HepG2 (cell line): ENCODE measurements around the gene ZNF547. TPM values are rescaled to one million over a fixed set of nuclear protein-coding genes. Genes with fewer than 3 reads are reported as not detected.

ENCODE experiments used
- HNRNPL ChIP-seq: fragments of 200-400 bp; formaldehyde crosslinking; IDR thresholded peaks from 2 replicates; pipeline ENCODE4 v1.6.1; 2017; ENCODE audit warnings: mild to moderate bottlenecking, low read depth, low read length
- LCORL ChIP-seq, 2 experiments: fragments of 450-650 bp in 1 of 2; sonication (generic) in 1 of 2; formaldehyde crosslinking in 1 of 2; IDR thresholded peaks; 2 replicates each; pipeline versions ENCODE4 v1.5.0 to v1.6.1; 2017 to 2020; ENCODE audit warnings: antibody characterized with exemption in 1 of 2, missing genetic modification reagents in 1 of 2
- NFIB ChIP-seq: sonication (generic); formaldehyde crosslinking; IDR thresholded peaks from 2 replicates; pipeline ENCODE4 v1.9.0; 2021; ENCODE audit warnings: missing genetic modification reagents, mild to moderate bottlenecking, borderline replicate concordance
- SIN3A ChIP-seq: IDR thresholded peaks from 2 replicates; pipeline ENCODE4 v1.6.1; 2011; ENCODE audit warnings: low read depth, mild to moderate bottlenecking, control low read depth, low read length, borderline replicate concordance
- YEATS4 ChIP-seq: sonication (generic); formaldehyde crosslinking; IDR thresholded peaks from 2 replicates; pipeline ENCODE4 v1.4.0; 2020; ENCODE audit warnings: missing genetic modification reagents, borderline replicate concordance
- ZBTB42 ChIP-seq: sonication (generic); formaldehyde crosslinking; IDR thresholded peaks from 2 replicates; pipeline ENCODE4 v1.5.0; 2020; ENCODE audit warnings: mild to moderate bottlenecking, missing genetic modification reagents
- ZNF136 ChIP-seq: sonication (generic); formaldehyde crosslinking; IDR thresholded peaks from 2 replicates; pipeline ENCODE4 v1.8.1; 2022; ENCODE audit warnings: low read depth, mild to moderate bottlenecking, moderate library complexity, missing genetic modification reagents
- ZNF652 ChIP-seq: IDR thresholded peaks from 2 replicates; pipeline ENCODE4 v1.6.1; 2016; ENCODE audit warnings: low read depth, borderline replicate concordance
- ZNF761 ChIP-seq: sonication (generic); formaldehyde crosslinking; conservative IDR thresholded peaks from 2 replicates; pipeline ENCODE4 v1.4.0; 2020; ENCODE audit warnings: mild to moderate bottlenecking, missing genetic modification reagents
- ZSCAN9 ChIP-seq: IDR thresholded peaks from 2 replicates; pipeline ENCODE4 v1.6.1; 2016; ENCODE audit warnings: borderline replicate concordance
- polyA plus RNA-seq, 8 experiments: library from polyadenylated mRNA; depleted of rRNA in 3 of 8; stranded (reverse) in 7 of 8; unstranded in 1 of 8; fragments of >200 nt; fragmentation: Illumina TruSeq in 4 of 8; extraction: Trizol in 4 of 8; gene quantifications; 2 replicates each; pipeline versions ENCODE4 v1.2.1 to v1.2.3, GENCODE V29; 2011 to 2016; ENCODE audit warnings: low read depth in 4 of 8, missing spikeins in 1 of 8, mixed read lengths in 1 of 8; ENCODE audit not compliant: insufficient read depth in 1 of 8
- total RNA-seq, 5 experiments: library from RNA; depleted of rRNA; stranded (reverse); fragments of >200 nt; fragmentation: Illumina TruSeq; extraction: Trizol; gene quantifications; 2 replicates each; pipeline ENCODE4 v1.2.3, GENCODE V29; 2016; ENCODE audit warnings: low read depth in 1 of 5
- TF ChIP-seq, protein P1 (sequence below): sonication (generic); formaldehyde crosslinking; IDR thresholded peaks from 2 replicates; pipeline ENCODE4 v1.4.0; 2020; ENCODE audit warnings: missing genetic modification reagents, borderline replicate concordance
- TF ChIP-seq, protein P2 (sequence below): sonication (generic); formaldehyde crosslinking; IDR thresholded peaks from 2 replicates; pipeline ENCODE4 v1.5.0; 2020; ENCODE audit warnings: missing genetic modification reagents, mild to moderate bottlenecking, borderline replicate concordance
- TF ChIP-seq, protein P3 (sequence below): sonication (generic); formaldehyde crosslinking; IDR thresholded peaks from 2 replicates; pipeline ENCODE4 v1.4.0; 2020; ENCODE audit warnings: missing genetic modification reagents
- TF ChIP-seq, protein P4 (sequence below): sonication (generic); formaldehyde crosslinking; conservative IDR thresholded peaks from 2 replicates; pipeline ENCODE4 v1.5.0; 2020; ENCODE audit warnings: missing genetic modification reagents
- TF ChIP-seq, protein P5 (sequence below): sonication (generic); formaldehyde crosslinking; IDR thresholded peaks from 2 replicates; pipeline ENCODE4 v1.8.0; 2022; ENCODE audit warnings: mild to moderate bottlenecking, missing genetic modification reagents, borderline replicate concordance

ZNF547 gene
- total and polyA plus RNA-seq, 2 of the 13 experiments (the other 11 are each of a cell fraction or from before 2014, with no cell fraction given) = 2.0 to 2.6 TPM

DNA sequence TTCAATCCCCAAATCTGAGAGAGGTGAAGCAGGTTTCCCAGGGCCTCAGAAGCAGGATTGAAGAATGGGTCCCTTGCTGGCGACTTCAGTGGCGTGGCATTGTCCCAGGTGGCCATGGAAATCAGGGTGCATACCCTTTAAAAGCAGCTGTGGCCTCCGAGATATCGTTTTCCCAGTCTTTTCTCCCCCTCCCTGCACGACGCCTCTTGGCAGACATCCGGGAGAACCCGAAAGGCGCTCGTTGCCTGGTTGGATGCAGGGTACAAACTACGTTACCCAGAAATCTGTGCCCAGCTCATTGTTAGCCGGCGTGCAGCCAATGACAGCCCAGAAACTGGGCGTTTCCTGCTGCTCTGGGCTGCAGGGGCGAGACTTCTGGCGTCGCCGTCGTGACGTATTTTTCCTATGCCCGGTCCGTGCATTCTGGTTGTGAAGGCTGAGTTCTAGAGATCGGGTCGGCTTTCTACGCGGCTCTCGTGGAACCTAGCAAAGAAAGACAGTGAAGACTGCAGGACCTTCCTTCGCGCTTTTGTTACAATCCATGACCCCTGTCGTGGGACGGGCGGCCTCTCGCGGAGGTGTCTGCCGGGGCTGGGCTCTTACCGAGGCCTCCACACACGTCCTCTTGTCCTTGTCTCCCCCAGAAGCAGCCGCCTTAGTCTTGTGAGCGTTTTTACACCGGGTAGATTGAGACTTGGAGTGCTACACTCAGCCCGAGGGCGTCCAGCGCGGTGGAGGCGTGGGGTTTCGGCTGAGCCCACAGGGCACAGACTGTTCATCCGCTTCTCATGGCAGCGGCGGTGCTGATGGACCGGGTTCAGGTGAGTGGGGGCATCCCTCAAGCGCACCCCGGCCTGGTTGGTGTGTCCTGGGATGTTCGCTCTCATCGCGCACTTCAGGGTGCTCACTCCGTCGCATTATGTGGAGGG lies 12.2 kb upstream of the ZNF547 start, which contains the start of gene ZNF304 (continued):
- TF ChIP-seq, protein P1, sequence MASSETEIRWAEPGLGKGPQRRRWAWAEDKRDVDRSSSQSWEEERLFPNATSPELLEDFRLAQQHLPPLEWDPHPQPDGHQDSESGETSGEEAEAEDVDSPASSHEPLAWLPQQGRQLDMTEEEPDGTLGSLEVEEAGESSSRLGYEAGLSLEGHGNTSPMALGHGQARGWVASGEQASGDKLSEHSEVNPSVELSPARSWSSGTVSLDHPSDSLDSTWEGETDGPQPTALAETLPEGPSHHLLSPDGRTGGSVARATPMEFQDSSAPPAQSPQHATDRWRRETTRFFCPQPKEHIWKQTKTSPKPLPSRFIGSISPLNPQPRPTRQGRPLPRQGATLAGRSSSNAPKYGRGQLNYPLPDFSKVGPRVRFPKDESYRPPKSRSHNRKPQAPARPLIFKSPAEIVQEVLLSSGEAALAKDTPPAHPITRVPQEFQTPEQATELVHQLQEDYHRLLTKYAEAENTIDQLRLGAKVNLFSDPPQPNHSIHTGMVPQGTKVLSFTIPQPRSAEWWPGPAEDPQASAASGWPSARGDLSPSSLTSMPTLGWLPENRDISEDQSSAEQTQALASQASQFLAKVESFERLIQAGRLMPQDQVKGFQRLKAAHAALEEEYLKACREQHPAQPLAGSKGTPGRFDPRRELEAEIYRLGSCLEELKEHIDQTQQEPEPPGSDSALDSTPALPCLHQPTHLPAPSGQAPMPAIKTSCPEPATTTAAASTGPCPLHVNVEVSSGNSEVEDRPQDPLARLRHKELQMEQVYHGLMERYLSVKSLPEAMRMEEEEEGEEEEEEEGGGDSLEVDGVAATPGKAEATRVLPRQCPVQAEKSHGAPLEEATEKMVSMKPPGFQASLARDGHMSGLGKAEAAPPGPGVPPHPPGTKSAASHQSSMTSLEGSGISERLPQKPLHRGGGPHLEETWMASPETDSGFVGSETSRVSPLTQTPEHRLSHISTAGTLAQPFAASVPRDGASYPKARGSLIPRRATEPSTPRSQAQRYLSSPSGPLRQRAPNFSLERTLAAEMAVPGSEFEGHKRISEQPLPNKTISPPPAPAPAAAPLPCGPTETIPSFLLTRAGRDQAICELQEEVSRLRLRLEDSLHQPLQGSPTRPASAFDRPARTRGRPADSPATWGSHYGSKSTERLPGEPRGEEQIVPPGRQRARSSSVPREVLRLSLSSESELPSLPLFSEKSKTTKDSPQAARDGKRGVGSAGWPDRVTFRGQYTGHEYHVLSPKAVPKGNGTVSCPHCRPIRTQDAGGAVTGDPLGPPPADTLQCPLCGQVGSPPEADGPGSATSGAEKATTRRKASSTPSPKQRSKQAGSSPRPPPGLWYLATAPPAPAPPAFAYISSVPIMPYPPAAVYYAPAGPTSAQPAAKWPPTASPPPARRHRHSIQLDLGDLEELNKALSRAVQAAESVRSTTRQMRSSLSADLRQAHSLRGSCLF (CRISPR knock-in tag) = no peak
- TF ChIP-seq HNRNPL (no peak), YEATS4 (CRISPR knock-in tag) (no peak), LCORL (IDR thresholded peaks at IDR 0.05) (no peak), LCORL (CRISPR knock-in tag; IDR thresholded peaks at IDR 0.05) (0 out of 2 replicates have a peak, but pooled peaks have one; percentile 14), SIN3A (0 out of 2 replicates have a peak, but pooled peaks have one; percentile 50), ZBTB42 (CRISPR knock-in tag) (no peak), ZNF761 (CRISPR knock-in tag) (no peak; the same call in 1 of the 2 replicates), ZSCAN9 (CRISPR knock-in tag) (no peak), ZNF652 (no peak; the same call in 1 of the 2 replicates), ZNF136 (no peak), NFIB (no peak)
- TF ChIP-seq, protein P2, sequence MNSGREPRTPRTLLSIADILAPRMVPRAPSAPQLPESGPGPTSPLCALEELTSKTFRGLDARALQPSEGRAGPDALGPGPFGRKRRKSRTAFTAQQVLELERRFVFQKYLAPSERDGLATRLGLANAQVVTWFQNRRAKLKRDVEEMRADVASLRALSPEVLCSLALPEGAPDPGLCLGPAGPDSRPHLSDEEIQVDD (CRISPR knock-in tag) = no peak
- TF ChIP-seq, protein P3, sequence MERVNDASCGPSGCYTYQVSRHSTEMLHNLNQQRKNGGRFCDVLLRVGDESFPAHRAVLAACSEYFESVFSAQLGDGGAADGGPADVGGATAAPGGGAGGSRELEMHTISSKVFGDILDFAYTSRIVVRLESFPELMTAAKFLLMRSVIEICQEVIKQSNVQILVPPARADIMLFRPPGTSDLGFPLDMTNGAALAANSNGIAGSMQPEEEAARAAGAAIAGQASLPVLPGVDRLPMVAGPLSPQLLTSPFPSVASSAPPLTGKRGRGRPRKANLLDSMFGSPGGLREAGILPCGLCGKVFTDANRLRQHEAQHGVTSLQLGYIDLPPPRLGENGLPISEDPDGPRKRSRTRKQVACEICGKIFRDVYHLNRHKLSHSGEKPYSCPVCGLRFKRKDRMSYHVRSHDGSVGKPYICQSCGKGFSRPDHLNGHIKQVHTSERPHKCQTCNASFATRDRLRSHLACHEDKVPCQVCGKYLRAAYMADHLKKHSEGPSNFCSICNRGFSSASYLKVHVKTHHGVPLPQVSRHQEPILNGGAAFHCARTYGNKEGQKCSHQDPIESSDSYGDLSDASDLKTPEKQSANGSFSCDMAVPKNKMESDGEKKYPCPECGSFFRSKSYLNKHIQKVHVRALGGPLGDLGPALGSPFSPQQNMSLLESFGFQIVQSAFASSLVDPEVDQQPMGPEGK (CRISPR knock-in tag) = peak; percentile 36; the same call in 1 of the 2 replicates
- TF ChIP-seq, protein P4, sequence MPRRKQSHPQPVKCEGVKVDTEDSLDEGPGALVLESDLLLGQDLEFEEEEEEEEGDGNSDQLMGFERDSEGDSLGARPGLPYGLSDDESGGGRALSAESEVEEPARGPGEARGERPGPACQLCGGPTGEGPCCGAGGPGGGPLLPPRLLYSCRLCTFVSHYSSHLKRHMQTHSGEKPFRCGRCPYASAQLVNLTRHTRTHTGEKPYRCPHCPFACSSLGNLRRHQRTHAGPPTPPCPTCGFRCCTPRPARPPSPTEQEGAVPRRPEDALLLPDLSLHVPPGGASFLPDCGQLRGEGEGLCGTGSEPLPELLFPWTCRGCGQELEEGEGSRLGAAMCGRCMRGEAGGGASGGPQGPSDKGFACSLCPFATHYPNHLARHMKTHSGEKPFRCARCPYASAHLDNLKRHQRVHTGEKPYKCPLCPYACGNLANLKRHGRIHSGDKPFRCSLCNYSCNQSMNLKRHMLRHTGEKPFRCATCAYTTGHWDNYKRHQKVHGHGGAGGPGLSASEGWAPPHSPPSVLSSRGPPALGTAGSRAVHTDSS (CRISPR knock-in tag) = no peak
- TF ChIP-seq, protein P5, sequence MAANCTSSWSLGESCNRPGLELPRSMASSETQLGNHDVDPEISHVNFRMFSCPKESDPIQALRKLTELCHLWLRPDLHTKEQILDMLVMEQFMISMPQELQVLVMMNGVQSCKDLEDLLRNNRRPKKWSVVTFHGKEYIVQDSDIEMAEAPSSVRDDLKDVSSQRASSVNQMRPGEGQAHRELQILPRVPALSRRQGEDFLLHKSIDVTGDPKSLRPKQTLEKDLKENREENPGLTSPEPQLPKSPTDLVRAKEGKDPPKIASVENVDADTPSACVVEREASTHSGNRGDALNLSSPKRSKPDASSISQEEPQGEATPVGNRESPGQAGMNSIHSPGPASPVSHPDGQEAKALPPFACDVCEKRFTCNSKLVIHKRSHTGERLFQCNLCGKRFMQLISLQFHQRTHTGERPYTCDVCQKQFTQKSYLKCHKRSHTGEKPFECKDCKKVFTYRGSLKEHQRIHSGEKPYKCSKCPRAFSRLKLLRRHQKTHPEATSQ = no peak
